GM06990 (cell line): ENCODE measurements around the gene CMTR1.

Experiments used
- DNase-seq: peaks from one replicate; pipeline ENCODE4 v3.0.0-alpha.2; 2011; ENCODE audit not compliant: insufficient read length; ENCODE audit errors: extremely low read depth
- H3K27me3 ChIP-seq: replicated peaks from 2 replicates; pipeline ENCODE4 v1.6.0; 2011; ENCODE audit warnings: low read length; ENCODE audit not compliant: control insufficient read depth, insufficient read depth
- H3K36me3 ChIP-seq: 2 replicates; pipeline ENCODE4 v1.5.1; 2011; ENCODE audit warnings: low read length; ENCODE audit not compliant: control insufficient read depth, insufficient read depth
- H3K4me3 ChIP-seq: replicated peaks from 2 replicates; pipeline ENCODE4 v1.5.1; 2011; ENCODE audit warnings: low read depth, mild to moderate bottlenecking, control low read depth, low read length
- CTCF ChIP-seq: IDR thresholded peaks from 2 replicates; pipeline ENCODE4 v1.5.1; 2011; ENCODE audit warnings: low read length, control low read depth, mild to moderate bottlenecking, inconsistent platforms; ENCODE audit not compliant: insufficient read depth, poor library complexity, severe bottlenecking

Gene CMTR1

DNA sequence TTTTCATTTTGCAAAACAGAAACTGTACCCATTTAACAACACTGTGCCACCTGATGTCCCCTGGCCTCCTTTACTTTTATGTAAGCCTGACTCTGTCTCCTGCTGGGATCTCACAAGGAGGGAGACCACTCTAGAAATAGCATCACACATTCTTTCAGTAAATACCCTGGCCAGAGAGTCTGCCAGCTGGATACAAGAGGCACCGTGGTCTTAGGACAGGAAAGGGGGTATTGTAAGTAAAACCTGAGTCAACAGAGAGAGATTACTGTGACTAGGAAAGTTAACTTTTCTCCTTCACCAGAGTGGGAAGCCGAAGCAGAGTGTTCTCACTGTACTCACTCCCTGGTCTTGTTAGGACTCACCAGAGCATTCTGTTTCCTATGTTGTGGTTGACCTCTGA, 27.8 kb downstream of the CMTR1 start:
- H3K27me3 ChIP-seq = no peaks in the 10 kb centered on the region
- DNase-seq = no peak
- TF ChIP-seq CTCF = no peak
- peaks cover 47% of the 10 kb centered on the region for H3K36me3 ChIP-seq
- H3K4me3 ChIP-seq = no peak overlapping the region

DNA sequence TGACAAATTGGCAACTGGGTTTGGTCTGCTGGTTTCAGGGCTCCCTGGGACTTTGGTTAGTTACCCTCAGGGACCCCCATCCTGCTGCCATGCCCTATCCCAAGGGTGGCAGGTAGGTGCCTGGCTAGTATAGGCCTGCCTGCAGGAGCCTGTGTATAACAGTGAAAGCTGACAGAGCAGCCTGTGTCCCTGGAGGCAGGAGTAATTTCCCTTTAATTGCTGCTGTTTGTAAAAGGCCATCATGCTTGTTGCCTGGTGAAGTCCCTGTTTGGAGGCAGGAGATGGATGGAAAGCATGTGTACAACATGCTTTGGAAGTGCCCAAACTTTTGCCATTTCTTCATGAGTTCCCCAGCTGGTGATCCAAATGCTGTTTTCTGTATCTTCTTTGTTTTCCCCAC, 30.1 kb downstream of the CMTR1 start:
- no peak for DNase-seq
- peaks cover 36% of the 10 kb centered on the region for H3K36me3 ChIP-seq
- TF ChIP-seq CTCF = no peak
- H3K27me3 ChIP-seq = no peaks in the 10 kb centered on the region
- no peak overlapping the region for H3K4me3 ChIP-seq

DNA sequence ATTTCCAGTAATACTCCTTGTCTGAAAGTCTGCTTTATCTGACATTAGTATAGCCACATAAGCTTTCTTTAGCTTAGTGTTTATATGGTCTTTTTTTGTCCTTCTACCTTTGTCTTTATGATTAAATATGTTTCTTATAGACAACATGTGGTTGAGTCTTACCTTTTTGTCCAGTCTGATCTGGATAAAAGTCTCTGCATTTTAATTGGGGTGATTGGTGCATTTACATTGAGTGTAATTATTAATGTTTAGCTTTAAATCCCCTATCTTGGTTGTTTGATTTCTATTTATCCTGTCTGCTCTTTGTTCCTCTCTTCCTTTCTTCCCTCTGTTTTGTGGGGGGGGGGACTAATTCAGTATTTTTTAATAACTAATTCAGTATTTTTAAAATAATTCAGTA, 34.7 kb downstream of the CMTR1 start:
- no peak for TF ChIP-seq CTCF
- DNase-seq = no peak
- Histone ChIP-seq H3K27me3 (no peaks in the 10 kb centered on the region), H3K4me3 (no peak overlapping the region), H3K36me3 (peaks cover 23% of the 10 kb centered on the region)

- TF ChIP-seq CTCF = no peak
- no peak for DNase-seq
- Histone ChIP-seq H3K27me3 (no peaks in the 10 kb centered on the region), H3K36me3 (peaks cover 53% of the 10 kb centered on the region), H3K4me3 (no peak overlapping the region)
These were observed 40.5 kb downstream of the CMTR1 start for GRCh38 chr6:37473364-37474095.

DNA sequence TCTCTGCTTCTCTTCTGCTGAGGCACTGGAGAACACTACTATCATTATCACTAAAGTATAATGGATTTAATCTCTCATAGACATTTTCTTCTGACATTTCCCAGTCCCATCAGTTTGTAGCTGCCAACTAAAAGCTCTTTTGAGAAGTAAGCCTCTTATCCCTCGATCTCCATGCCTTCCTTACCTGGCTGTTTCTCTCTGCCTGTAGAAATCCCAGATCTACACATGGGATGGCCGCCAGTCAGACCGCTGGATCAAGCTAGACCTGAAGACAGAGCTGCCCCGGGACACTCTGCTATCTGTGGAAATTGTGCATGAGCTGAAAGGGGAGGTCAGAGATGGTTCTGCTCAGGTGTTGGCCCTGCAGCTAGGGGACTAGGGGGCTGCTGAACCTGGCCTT, 41.3 kb downstream of the CMTR1 start:
- H3K4me3 ChIP-seq = no peak overlapping the region
- no peaks in the 10 kb centered on the region for H3K27me3 ChIP-seq
- no peak for DNase-seq
- H3K36me3 ChIP-seq = peaks cover 58% of the 10 kb centered on the region
- TF ChIP-seq CTCF = no peak

DNA sequence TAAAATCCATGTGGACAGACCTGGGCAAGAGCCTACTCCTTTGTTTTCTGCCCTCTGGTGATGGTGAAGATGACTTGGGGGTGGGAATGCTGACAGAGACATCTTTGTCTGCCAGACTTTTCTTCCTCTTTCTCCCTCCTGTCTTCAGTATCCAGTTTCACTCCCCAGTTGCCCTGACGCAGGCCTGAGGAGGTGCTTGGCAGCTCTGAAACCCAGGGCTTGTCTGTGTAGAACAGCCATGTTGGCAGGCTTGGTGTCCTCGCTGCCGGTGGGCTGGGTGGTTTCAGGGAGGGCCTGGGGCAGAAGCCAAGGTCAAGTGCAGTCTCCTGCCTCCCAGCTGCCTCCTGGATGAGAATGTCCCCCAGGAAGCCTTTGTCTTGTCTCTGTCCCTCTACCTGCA, 44.2 kb downstream of the CMTR1 start:
- TF ChIP-seq CTCF = no peak
- Histone ChIP-seq H3K27me3 (no peaks in the 10 kb centered on the region), H3K36me3 (peaks cover 71% of the 10 kb centered on the region), H3K4me3 (no peak overlapping the region)
- DNase-seq = no peak
